ENCODE measurements around the gene GPR39. TPM values are rescaled to one million over a fixed set of nuclear protein-coding genes. Genes with fewer than 3 reads are reported as not detected.

The GPR39 gene
- total RNA-seq, 4 donors from 2014 or later, result 0.52 to 53.2 (median 6.8) TPM; not detected in 1

DNA sequence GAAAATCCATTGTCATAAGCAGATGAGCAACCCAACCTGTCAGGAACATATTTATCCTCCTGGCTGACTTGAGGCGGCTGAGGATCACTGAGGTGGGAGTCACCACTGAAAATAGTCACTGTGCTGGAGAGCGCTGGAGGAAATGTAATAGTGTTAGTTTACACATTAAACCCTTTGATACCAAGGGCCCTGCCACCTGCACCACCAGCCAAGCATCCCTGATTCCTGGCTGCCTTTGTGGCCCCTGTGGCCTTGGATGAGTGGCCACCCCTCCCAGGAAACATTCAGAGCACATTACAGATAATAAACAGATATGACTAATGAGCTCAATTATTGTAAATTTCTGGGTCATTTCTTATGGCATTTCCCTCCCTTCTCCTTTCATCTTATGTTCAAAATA, 147.5 kb downstream of the GPR39 start:
- no peak for DNase-seq
- H3K27ac ChIP-seq, result no peak overlapping the region
- H3K4me3 ChIP-seq, result no peak overlapping the region
- no peaks in the 10 kb centered on the region for H3K27me3 ChIP-seq
- no peaks in the 10 kb centered on the region for H3K9me3 ChIP-seq
- H3K36me3 ChIP-seq, result no peaks in the 10 kb centered on the region
- intact Hi-C loops (cut with DNase I; ENCODE audit: low total_unique reads), result no loop called here
- no peak for TF ChIP-seq POLR2A (IDR thresholded peaks at IDR 0.05)
- TF ChIP-seq, protein P1, sequence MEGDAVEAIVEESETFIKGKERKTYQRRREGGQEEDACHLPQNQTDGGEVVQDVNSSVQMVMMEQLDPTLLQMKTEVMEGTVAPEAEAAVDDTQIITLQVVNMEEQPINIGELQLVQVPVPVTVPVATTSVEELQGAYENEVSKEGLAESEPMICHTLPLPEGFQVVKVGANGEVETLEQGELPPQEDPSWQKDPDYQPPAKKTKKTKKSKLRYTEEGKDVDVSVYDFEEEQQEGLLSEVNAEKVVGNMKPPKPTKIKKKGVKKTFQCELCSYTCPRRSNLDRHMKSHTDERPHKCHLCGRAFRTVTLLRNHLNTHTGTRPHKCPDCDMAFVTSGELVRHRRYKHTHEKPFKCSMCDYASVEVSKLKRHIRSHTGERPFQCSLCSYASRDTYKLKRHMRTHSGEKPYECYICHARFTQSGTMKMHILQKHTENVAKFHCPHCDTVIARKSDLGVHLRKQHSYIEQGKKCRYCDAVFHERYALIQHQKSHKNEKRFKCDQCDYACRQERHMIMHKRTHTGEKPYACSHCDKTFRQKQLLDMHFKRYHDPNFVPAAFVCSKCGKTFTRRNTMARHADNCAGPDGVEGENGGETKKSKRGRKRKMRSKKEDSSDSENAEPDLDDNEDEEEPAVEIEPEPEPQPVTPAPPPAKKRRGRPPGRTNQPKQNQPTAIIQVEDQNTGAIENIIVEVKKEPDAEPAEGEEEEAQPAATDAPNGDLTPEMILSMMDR (IDR thresholded peaks at IDR 0.05), result no peak
- no peaks in the 10 kb centered on the region for H3K4me1 ChIP-seq

DNA sequence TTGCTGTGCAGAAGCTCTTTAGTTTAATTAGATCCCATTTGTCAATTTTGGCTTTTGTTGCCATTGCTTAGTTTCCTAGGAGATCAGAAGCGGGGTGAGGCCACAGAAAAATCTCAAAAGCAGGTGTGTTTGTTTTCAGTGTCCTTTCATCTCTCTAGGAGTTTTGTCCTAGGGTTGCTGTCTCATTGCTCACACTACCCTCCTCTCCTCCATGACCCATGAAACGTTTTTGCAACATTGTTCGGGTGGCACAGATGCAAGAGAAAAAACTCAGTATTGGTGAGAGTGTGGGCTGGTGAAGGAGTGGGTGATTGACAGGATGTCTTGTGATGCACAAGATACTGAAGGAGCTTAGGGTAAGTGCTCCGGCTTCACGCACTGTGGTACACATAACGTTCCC, 149.8 kb downstream of the GPR39 start:
- Histone ChIP-seq H3K27me3 (no peaks in the 10 kb centered on the region), H3K9me3 (no peaks in the 10 kb centered on the region), H3K36me3 (no peaks in the 10 kb centered on the region), H3K4me1 (no peaks in the 10 kb centered on the region), H3K27ac (no peak overlapping the region), H3K4me3 (no peak overlapping the region)
- no peak for DNase-seq
- intact Hi-C loops (cut with DNase I; ENCODE audit: low total_unique reads), result no loop called here
- TF ChIP-seq, protein P1 (IDR thresholded peaks at IDR 0.05), result no peak
- TF ChIP-seq POLR2A (IDR thresholded peaks at IDR 0.05), result no peak

DNA sequence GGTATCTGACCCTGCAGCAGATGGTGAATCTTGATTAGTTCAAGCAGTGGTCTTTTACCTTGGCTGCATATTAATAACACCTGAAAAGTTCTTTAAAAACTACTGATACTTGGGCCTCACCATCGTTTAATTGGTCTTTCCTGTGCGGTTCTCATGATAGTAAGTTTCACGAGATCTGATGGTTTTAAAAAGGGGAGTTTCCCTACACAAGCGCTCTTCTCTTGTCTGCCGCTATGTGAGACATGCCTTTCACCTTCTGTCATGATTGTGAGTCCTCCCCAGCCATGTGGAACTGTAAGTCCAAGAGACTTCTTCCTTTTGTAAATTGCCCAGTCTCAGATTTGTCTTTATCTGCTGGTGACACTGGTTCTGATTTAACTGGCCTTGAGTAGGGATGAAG, 151.1 kb downstream of the GPR39 start:
- intact Hi-C loops (cut with DNase I; ENCODE audit: low total_unique reads), result no loop called here

DNA sequence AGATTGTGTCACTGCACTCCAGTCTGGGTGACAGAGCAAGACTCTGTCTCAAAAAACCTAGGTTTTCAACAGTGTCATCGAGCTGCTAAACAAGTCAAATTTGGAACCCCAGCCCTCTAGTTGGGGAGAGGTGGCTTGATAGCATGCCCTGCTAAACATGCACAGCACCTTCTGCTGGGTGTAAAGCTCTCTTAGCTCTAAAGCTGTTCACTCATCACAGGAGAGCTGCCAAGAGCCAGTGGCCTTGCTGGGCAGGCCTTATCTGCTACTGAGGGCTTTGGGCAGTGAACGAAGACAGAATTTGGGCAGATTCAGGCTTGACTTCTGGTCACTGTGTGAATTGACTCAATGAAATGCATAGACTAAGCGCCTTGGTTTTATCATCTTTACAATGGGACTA, 152.1 kb downstream of the GPR39 start:
- DNase-seq, result no peak
- no peaks in the 10 kb centered on the region for H3K36me3 ChIP-seq
- TF ChIP-seq, protein P1 (IDR thresholded peaks at IDR 0.05), result no peak
- TF ChIP-seq POLR2A (IDR thresholded peaks at IDR 0.05), result no peak
- no peak overlapping the region for H3K27ac ChIP-seq
- no peaks in the 10 kb centered on the region for H3K27me3 ChIP-seq
- intact Hi-C loops (cut with DNase I; ENCODE audit: low total_unique reads), result no loop called here
- no peaks in the 10 kb centered on the region for H3K4me1 ChIP-seq
- no peak overlapping the region for H3K4me3 ChIP-seq
- no peaks in the 10 kb centered on the region for H3K9me3 ChIP-seq

More for the DNA sequence above, 151.1 kb downstream of the GPR39 start:
- TF ChIP-seq POLR2A (IDR thresholded peaks at IDR 0.05), result no peak
- TF ChIP-seq, protein P1 (IDR thresholded peaks at IDR 0.05), result no peak
- no peak for DNase-seq
- no peaks in the 10 kb centered on the region for H3K27me3 ChIP-seq
- no peaks in the 10 kb centered on the region for H3K4me1 ChIP-seq
- H3K36me3 ChIP-seq, result no peaks in the 10 kb centered on the region
- no peak overlapping the region for H3K27ac ChIP-seq
- H3K4me3 ChIP-seq, result no peak overlapping the region
- H3K9me3 ChIP-seq, result no peaks in the 10 kb centered on the region

DNA sequence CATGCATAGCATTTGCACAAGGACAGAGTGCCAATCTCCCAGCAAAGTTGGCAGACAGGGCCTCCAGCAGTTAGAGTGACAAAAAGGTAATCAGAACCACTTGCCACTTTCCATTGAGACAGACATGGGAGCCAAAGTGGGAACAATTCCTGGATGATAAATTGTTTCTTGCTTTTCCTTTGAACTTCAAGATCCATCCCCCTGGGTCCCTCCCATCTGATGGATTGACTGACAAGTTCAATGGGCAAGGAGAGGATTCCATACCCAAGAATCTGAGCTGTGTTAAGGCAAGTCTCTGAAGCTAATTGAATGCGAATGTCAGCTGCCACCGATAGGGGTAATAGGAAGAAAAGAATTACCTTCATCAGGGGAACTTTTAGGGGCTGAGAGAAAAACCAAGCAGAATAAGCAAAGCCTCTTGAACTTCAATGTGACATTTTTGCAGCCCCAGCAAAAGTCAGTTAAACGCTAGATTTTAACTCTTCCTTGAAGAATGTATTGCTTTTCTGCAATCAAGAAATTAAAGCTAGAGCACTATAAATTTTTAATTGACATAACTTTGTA, 156.9 kb downstream of the GPR39 start:
- intact Hi-C loops (cut with DNase I; ENCODE audit: low total_unique reads), result no loop called here
- Histone ChIP-seq H3K36me3 (no peaks in the 10 kb centered on the region), H3K27ac (no peak overlapping the region), H3K9me3 (no peaks in the 10 kb centered on the region), H3K4me1 (no peaks in the 10 kb centered on the region), H3K27me3 (no peaks in the 10 kb centered on the region), H3K4me3 (no peak overlapping the region)
- no peak for DNase-seq
- no peak for TF ChIP-seq POLR2A (IDR thresholded peaks at IDR 0.05)
- TF ChIP-seq, protein P1 (IDR thresholded peaks at IDR 0.05), result no peak

All from uterus (tissue), 4 donors.